GM12878 (cell line): ENCODE data around the gene LTB. TPM values are rescaled to one million over a fixed set of nuclear protein-coding genes. Genes with fewer than 3 reads are reported as not detected.

Experiments
- ATF2 ChIP-seq: IDR thresholded peaks from 2 replicates; pipeline ENCODE4 v1.6.1; 2012; ENCODE audit warnings: low read length, inconsistent platforms
- BCL11A ChIP-seq: IDR thresholded peaks from 2 replicates; pipeline ENCODE4 v1.6.1; 2011; ENCODE audit warnings: low read depth, low read length
- BCLAF1 ChIP-seq: fragments of 450-650 bp; IDR thresholded peaks from 2 replicates; pipeline ENCODE4 v1.6.1; 2017; ENCODE audit warnings: antibody characterized with exemption, mild to moderate bottlenecking, moderate library complexity
- BHLHE40 ChIP-seq, 2 experiments: fragments of 450-650 bp in 1 of 2; IDR thresholded peaks; 2 replicates each; pipeline ENCODE4 v1.6.1; 2011 to 2017; ENCODE audit warnings: low read depth in 2 of 2, borderline replicate concordance in 1 of 2, improper control_type of control experiment in 1 of 2, low read length in 1 of 2, mild to moderate bottlenecking in 1 of 2
- BRCA1 ChIP-seq: IDR thresholded peaks from 2 replicates; pipeline ENCODE4 v1.6.1; 2011; ENCODE audit warnings: low read depth, low read length, improper control_type of control experiment
- CHD4 ChIP-seq: fragments of 200-600 bp; sonication (generic); IDR thresholded peaks from 2 replicates; pipeline ENCODE4 v1.6.1; 2016; ENCODE audit warnings: mild to moderate bottlenecking
- EP300 ChIP-seq, 2 experiments: fragments of 150-350 bp in 1 of 2; IDR thresholded peaks; 2 replicates each; pipeline ENCODE4 v1.6.1; 2011 to 2012; ENCODE audit warnings: low read depth in 2 of 2, low read length in 2 of 2, borderline replicate concordance in 1 of 2, improper control_type of control experiment in 1 of 2, inconsistent platforms in 1 of 2; ENCODE audit not compliant: control insufficient read depth in 1 of 2
- EZH2 ChIP-seq: IDR thresholded peaks from 2 replicates; pipeline ENCODE4 v1.6.1; 2012; ENCODE audit warnings: low read depth, mild to moderate bottlenecking, control low read depth, inconsistent platforms, low read length, borderline replicate concordance; ENCODE audit not compliant: control insufficient read depth
- HDGF ChIP-seq: fragments of 450-650 bp; IDR thresholded peaks from 2 replicates; pipeline ENCODE4 v1.6.1; 2016; ENCODE audit warnings: antibody characterized with exemption
- IRF3 ChIP-seq: fragments of 450-650 bp; IDR thresholded peaks from 2 replicates; pipeline ENCODE4 v1.6.1; 2014; ENCODE audit warnings: mild to moderate bottlenecking
- IRF5 ChIP-seq: fragments of 450-650 bp; IDR thresholded peaks from 2 replicates; pipeline ENCODE4 v1.6.1; 2017; ENCODE audit warnings: borderline replicate concordance
- MAX ChIP-seq: IDR thresholded peaks from 2 replicates; pipeline ENCODE4 v1.6.1; 2012; ENCODE audit warnings: low read depth, low read length, improper control_type of control experiment
- MEF2A ChIP-seq: IDR thresholded peaks from 2 replicates; pipeline ENCODE4 v1.6.1; 2011; ENCODE audit warnings: low read depth, mild to moderate bottlenecking, low read length, moderate library complexity; ENCODE audit not compliant: insufficient read depth
- NBN ChIP-seq: fragments of 450-650 bp; IDR thresholded peaks from 2 replicates; pipeline ENCODE4 v1.6.1; 2016
- POLR2AphosphoS5 ChIP-seq: IDR thresholded peaks from 2 replicates; pipeline ENCODE4 v1.6.1; 2011; ENCODE audit warnings: mild to moderate bottlenecking, low read length, inconsistent platforms
- RFX5 ChIP-seq: IDR thresholded peaks from 2 replicates; pipeline ENCODE4 v1.6.1; 2011; ENCODE audit warnings: low read depth, low read length, improper control_type of control experiment
- STAT3 ChIP-seq: IDR thresholded peaks from 2 replicates; pipeline ENCODE4 v1.6.1; 2011; ENCODE audit warnings: low read depth, low read length, improper control_type of control experiment
- polyA plus RNA-seq, 11 experiments: library from polyadenylated mRNA; depleted of rRNA in 4 of 11; unstranded in 6 of 11; stranded (reverse) in 5 of 11; fragments of >200 nt; fragmentation: Nextera tagmentation in 4 of 11; fragmentation: Illumina TruSeq in 1 of 11; extraction: Ambion mirVana in 4 of 11; extraction: Trizol in 1 of 11; gene quantifications; 1 replicate in 1 of 11; 2 replicates in 10 of 11; pipeline versions ENCODE4 v1.2.1 to v1.2.3, GENCODE V29; 2011 to 2016; ENCODE audit warnings: inconsistent platforms in 2 of 11, missing spikeins in 2 of 11, low read depth in 1 of 11
- total RNA-seq, 4 experiments: library from RNA; depleted of rRNA in 3 of 4; stranded (reverse); fragments of >200 nt in 3 of 4; fragmentation: Illumina TruSeq in 1 of 4; extraction: Trizol in 1 of 4; gene quantifications; 2 replicates each; pipeline versions ENCODE4 v1.2.1 to v1.2.3, GENCODE V29; 2013 to 2021

LTB gene
- total and polyA plus RNA-seq, 10 of the 15 experiments (the other 5 are each of a cell fraction or from before 2014, with no cell fraction given), result 0.71 to 74.3 (median 20.0) TPM

- TF ChIP-seq IRF5 (no peak), HDGF (peak; percentile 82), STAT3 (no peak), CHD4 (no peak), MEF2A (no peak), RFX5 (no peak), EP300 (IDR thresholded peaks at IDR 0.05; ENCODE audit: borderline replicate concordance in 1 of 2, control insufficient read depth in 1 of 2, low read depth in 2 of 2, low read length in 2 of 2) (0 out of 4 replicates have a peak, but pooled peaks of 1 of the 2 experiments have one; percentile 8), IRF3 (no peak), POLR2AphosphoS5 (peak; percentile 82), BCLAF1 (no peak), EZH2 (no peak), NBN (peak; percentile 91), MAX (0 out of 2 replicates have a peak, but pooled peaks have one; percentile 56), BRCA1 (no peak), BCL11A (no peak; the same call in 1 of the 2 replicates), BHLHE40 (IDR thresholded peaks at IDR 0.05; ENCODE audit: borderline replicate concordance in 1 of 2, low read depth in 2 of 2, low read length in 1 of 2) (peak in 1 of 2 experiments; percentile 64; a peak in 2 of 4 replicates), ATF2 (no peak)
Observed at GRCh38 chr6:31572041-31572911, 9.9 kb downstream of the LTB start, which contains the start of gene LTA (continued).
